ENCODE data around the gene ARFGEF3. TPM values are rescaled to one million over a fixed set of nuclear protein-coding genes. Genes with fewer than 3 reads are reported as not detected.
A peak's percentile ranks its signal among the peaks of the same experiment; 100 is the strongest.

ARFGEF3 gene
- total RNA-seq, 1 experiment from 2014 or later, result 5.2 TPM

DNA sequence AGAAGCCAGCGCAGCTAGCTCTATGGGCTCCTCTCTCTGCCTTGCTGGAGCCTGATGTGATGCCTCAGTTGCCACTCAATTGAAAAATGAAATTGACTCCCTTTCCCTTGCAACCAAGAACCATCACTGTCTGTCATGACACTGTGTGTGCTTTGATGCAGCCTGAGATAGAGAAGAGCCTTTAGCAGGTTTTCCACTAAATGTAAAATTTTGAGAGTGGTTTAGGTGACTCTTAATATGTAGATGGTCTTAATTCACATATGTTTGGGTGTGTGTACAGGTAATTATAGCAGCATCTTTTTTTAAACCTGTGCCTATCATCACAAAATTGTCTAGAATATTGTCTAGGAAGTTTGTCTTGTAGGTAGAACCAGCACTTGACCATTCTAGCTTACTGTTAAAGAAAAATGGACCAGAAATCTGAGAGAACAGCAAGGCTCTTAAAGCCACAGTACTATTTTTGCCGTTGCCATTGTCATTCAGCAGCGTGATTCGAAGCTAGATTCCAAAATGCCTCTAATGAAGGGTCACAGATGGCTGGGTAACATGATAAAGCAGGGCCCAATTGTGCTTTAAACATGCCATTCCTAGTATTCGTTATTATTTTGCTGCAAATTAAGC, 1.3 kb downstream of the ARFGEF3 start:
- no peaks in the 10 kb centered on the region for H3K9me3 ChIP-seq
- no peak overlapping the region for H3K27ac Mint-ChIP-seq (ENCODE audit: unreplicated experiment)
- H3K27me3 ChIP-seq (replicated peaks; ENCODE audit: control insufficient read depth, insufficient read depth, low read length), result 0 out of 2 replicates have a peak, but pooled peaks cover 1% of the 10 kb centered on the region
- BruUV-seq (replicated peaks), result TSS peak; percentile 53
- TF ChIP-seq, protein P1, sequence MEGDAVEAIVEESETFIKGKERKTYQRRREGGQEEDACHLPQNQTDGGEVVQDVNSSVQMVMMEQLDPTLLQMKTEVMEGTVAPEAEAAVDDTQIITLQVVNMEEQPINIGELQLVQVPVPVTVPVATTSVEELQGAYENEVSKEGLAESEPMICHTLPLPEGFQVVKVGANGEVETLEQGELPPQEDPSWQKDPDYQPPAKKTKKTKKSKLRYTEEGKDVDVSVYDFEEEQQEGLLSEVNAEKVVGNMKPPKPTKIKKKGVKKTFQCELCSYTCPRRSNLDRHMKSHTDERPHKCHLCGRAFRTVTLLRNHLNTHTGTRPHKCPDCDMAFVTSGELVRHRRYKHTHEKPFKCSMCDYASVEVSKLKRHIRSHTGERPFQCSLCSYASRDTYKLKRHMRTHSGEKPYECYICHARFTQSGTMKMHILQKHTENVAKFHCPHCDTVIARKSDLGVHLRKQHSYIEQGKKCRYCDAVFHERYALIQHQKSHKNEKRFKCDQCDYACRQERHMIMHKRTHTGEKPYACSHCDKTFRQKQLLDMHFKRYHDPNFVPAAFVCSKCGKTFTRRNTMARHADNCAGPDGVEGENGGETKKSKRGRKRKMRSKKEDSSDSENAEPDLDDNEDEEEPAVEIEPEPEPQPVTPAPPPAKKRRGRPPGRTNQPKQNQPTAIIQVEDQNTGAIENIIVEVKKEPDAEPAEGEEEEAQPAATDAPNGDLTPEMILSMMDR (IDR thresholded peaks at IDR 0.05; ENCODE audit: insufficient read depth in 1 of 2, low read depth in 1 of 2, low read length in 1 of 2, severe bottlenecking in 1 of 2, unreplicated experiment in 1 of 2), result no peak
- peak overlapping the region; percentile 68 for H3K4me3 ChIP-seq (ENCODE audit: low read depth, low read length)
- no peaks in the 10 kb centered on the region for H3K36me3 ChIP-seq (ENCODE audit: control insufficient read depth, insufficient read depth, low read length)
- ChIA-PET POLR2A (no interaction called here), CTCF (no interaction called here)
- H3K9me3 Mint-ChIP-seq (ENCODE audit: unreplicated experiment), result no peaks in the 10 kb centered on the region
- H3K4me3 Mint-ChIP-seq (ENCODE audit: unreplicated experiment), result peak overlapping the region; percentile 71
- H3K36me3 Mint-ChIP-seq (ENCODE audit: insufficient read depth, unreplicated experiment), result no peaks in the 10 kb centered on the region
- intact Hi-C loops (cut with micrococcal nuclease; ENCODE audit: unreplicated experiment), result loop anchor here (1.0 to 2.0 kb wide), 4 partner anchors 47 to 124 kb away; no protein-coding TSS in a partner anchor
- H3K4me1 ChIP-seq, result 0 out of 2 replicates have a peak, but pooled peaks cover 5% of the 10 kb centered on the region
- H3K4me1 Mint-ChIP-seq (ENCODE audit: low read depth, unreplicated experiment), result peaks cover 7% of the 10 kb centered on the region
- no peak for DNase-seq
- peaks cover 18% of the 10 kb centered on the region for H3K27me3 Mint-ChIP-seq (ENCODE audit: insufficient read depth, unreplicated experiment)

DNA sequence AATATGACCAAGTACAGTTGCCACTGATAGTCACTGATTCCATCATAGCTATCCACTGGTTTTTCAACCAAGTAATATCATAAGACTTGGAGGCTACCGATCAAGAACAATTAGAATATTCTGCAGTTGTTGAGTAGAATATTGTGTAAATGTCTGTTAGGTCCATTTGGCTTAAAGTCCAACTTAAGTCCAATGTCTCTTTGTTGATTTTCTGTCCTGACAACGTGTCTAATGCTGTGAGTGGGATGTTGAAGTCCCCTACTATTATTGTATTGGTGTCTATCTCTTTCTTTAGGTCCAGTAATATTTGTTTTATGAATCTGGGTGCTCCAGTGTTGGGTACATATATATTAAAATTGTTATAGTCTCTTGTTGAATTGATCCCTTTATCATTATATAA, 13.9 kb downstream of the ARFGEF3 start:
- Mint-ChIP-seq H3K4me1 (ENCODE audit: low read depth, unreplicated experiment) (no peaks in the 10 kb centered on the region), H3K4me3 (ENCODE audit: unreplicated experiment) (no peak overlapping the region), H3K27ac (ENCODE audit: unreplicated experiment) (no peak overlapping the region), H3K9me3 (ENCODE audit: unreplicated experiment) (peaks cover 22% of the 10 kb centered on the region), H3K36me3 (ENCODE audit: insufficient read depth, unreplicated experiment) (no peaks in the 10 kb centered on the region), H3K27me3 (ENCODE audit: insufficient read depth, unreplicated experiment) (no peaks in the 10 kb centered on the region)
- POLR2A ChIA-PET, result no interaction called here
- H3K27me3 ChIP-seq (replicated peaks; ENCODE audit: control insufficient read depth, insufficient read depth, low read length), result no peaks in the 10 kb centered on the region
- CTCF ChIA-PET, result no interaction called here
- no TSS peak for BruUV-seq (replicated peaks)
- TF ChIP-seq, protein P1 (IDR thresholded peaks at IDR 0.05; ENCODE audit: insufficient read depth in 1 of 2, low read depth in 1 of 2, low read length in 1 of 2, severe bottlenecking in 1 of 2, unreplicated experiment in 1 of 2), result no peak
- no peak overlapping the region for H3K4me3 ChIP-seq (ENCODE audit: low read depth, low read length)
- intact Hi-C loops (cut with micrococcal nuclease; ENCODE audit: unreplicated experiment), result no loop called here
- no peak for DNase-seq
- H3K4me1 ChIP-seq, result no peaks in the 10 kb centered on the region
- peaks cover 9% of the 10 kb centered on the region for H3K9me3 ChIP-seq
- H3K36me3 ChIP-seq (ENCODE audit: control insufficient read depth, insufficient read depth, low read length), result no peaks in the 10 kb centered on the region

DNA sequence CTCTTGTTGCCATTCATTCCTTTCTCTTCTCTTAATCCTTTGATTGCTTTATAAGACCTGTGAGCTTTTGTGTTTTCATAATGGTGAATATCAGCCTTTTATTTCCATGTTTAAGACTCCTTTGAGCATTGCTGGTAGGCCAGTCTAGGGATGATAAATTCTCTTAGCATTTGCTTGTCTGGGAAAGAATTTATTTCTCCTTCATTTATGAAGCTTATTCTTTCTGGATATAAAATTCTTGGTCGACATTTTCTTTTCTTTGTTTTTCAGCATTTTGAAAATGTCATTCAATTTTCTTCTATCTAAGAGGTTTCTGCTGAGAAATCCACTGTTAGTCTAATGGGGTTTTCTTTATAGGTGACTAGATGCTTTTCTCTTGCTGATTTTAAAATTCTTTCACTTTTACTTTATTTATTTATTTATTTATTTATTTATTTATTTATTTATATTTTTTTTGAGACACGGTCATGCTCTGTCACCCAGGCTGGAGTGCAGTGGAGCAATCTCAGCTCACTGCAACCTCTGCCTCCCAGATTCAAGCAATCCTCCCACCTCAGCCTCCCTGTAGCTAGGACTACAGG, 15.0 kb downstream of the ARFGEF3 start:
- H3K27me3 ChIP-seq (replicated peaks; ENCODE audit: control insufficient read depth, insufficient read depth, low read length), result no peaks in the 10 kb centered on the region
- Mint-ChIP-seq H3K9me3 (ENCODE audit: unreplicated experiment) (peaks cover 22% of the 10 kb centered on the region), H3K27me3 (ENCODE audit: insufficient read depth, unreplicated experiment) (no peaks in the 10 kb centered on the region), H3K27ac (ENCODE audit: unreplicated experiment) (no peak overlapping the region), H3K4me3 (ENCODE audit: unreplicated experiment) (no peak overlapping the region), H3K4me1 (ENCODE audit: low read depth, unreplicated experiment) (no peaks in the 10 kb centered on the region), H3K36me3 (ENCODE audit: insufficient read depth, unreplicated experiment) (no peaks in the 10 kb centered on the region)
- peaks cover 9% of the 10 kb centered on the region for H3K9me3 ChIP-seq
- ChIA-PET CTCF (no interaction called here), POLR2A (no interaction called here)
- H3K4me1 ChIP-seq, result no peaks in the 10 kb centered on the region
- no peaks in the 10 kb centered on the region for H3K36me3 ChIP-seq (ENCODE audit: control insufficient read depth, insufficient read depth, low read length)
- H3K4me3 ChIP-seq (ENCODE audit: low read depth, low read length), result no peak overlapping the region
- intact Hi-C loops (cut with micrococcal nuclease; ENCODE audit: unreplicated experiment), result no loop called here
- TF ChIP-seq, protein P1 (IDR thresholded peaks at IDR 0.05; ENCODE audit: insufficient read depth in 1 of 2, low read depth in 1 of 2, low read length in 1 of 2, severe bottlenecking in 1 of 2, unreplicated experiment in 1 of 2), result no peak
- no peak for DNase-seq
- BruUV-seq (replicated peaks), result no TSS peak
